AG10803 (cell line): ENCODE data around the gene HMG20B.

ENCODE experiments used
- DNase-seq: peaks from one replicate; pipeline ENCODE4 v3.0.0; 2010; ENCODE audit warnings: low read depth
- H3K4me3 ChIP-seq: 2 replicates; pipeline ENCODE4 v1.5.1; 2011; ENCODE audit warnings: mild to moderate bottlenecking, low read length, control low read depth
- TF ChIP-seq, protein P1 (sequence below): conservative IDR thresholded peaks from 2 replicates; pipeline ENCODE4 v1.5.1; 2011; ENCODE audit warnings: mild to moderate bottlenecking, low read length, control low read depth, inconsistent platforms

HMG20B gene

DNA sequence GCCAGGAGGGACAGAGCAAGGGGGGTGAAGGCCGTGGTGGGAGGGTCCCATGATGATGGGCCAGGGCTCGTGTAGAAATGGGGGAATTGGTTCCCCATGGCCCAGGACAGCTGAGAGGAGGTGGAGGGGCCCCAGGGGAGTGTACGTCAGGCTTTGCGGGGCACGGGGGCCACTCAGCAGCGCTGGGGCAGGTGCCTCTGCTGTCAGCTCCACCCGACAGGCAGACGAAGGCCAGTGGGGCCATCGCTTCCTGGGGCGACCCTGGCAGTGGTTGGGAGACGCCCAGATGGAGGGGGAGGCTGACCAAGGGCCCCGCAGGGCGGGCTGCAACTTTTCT lies 35.7 kb upstream of the HMG20B start:
- TF ChIP-seq, protein P1, sequence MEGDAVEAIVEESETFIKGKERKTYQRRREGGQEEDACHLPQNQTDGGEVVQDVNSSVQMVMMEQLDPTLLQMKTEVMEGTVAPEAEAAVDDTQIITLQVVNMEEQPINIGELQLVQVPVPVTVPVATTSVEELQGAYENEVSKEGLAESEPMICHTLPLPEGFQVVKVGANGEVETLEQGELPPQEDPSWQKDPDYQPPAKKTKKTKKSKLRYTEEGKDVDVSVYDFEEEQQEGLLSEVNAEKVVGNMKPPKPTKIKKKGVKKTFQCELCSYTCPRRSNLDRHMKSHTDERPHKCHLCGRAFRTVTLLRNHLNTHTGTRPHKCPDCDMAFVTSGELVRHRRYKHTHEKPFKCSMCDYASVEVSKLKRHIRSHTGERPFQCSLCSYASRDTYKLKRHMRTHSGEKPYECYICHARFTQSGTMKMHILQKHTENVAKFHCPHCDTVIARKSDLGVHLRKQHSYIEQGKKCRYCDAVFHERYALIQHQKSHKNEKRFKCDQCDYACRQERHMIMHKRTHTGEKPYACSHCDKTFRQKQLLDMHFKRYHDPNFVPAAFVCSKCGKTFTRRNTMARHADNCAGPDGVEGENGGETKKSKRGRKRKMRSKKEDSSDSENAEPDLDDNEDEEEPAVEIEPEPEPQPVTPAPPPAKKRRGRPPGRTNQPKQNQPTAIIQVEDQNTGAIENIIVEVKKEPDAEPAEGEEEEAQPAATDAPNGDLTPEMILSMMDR, result no peak
- H3K4me3 ChIP-seq, result no peak overlapping the region
- DNase-seq, result no peak

DNA sequence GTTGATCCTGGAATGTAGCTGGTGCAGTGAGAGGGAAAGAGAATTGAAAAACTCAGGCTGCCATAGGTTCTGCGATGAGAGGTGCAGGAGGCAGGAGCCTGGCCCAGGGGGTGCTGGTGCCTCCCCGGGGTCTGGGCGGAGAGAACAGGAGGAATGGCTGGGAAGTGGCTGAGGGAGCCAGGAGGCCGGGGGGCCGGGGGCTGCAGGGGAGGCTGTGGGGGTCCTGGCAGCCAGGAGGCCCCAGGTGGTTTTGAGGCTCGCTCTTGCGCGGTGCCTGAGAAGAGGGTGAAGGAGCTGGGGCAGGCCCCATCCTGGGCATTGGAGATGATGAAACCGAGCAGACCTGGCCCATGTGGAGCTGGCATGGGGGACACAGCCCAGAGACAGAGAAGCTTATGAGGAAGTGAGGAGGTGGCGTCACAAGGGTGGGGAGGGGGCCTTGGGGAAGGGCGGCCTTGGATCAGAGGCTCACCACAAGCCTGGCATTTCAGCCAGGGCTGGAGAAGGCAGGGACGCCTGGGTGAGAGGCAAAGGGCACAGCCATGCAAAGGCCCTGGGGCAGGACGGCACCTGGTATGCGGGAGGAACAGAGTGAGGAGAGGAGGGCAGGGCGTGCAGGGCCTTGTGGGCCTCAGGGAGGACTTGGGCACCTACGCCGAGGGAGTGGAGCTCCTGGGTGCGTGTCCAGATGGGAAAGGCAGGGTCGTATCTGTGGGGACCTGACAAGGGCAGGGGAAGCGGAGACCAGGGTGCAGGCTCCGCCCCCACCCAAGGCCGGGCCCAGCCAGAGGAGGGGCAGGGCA lies 35.1 kb upstream of the HMG20B start:
- TF ChIP-seq, protein P1, result no peak
- H3K4me3 ChIP-seq, result no peak overlapping the region
- no peak for DNase-seq

DNA sequence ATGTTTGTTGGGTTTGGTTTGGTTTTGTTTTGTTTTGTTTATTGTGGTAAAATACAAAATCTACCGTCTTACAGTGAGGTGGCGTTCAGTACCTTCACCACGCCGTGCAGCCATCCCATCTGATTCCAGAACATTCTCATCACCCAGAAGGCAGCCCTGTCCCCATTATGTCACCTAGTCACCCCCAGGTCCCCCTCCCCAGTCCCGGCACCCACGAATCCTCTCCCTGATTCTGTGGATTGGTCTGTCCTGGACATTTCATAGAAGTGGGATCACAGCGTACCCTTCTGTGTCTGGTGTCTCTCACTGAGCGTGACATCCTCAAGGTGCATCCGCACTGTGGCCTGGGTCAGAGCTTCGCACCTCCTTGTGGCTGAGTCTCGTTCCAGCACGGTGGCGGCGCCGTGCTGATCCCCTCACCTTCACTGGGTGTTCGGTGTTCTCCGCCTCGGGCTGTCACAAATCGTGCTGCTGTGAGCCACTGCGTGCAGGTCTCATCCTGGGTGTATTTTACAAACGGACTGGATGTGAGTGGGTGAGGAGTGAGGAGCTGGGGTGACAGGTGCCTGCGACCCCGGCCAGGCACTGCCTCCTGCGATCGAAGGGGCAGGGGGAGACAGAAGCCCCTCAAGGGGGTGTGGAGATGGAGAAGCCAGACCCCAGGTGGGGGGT lies 34.4 kb upstream of the HMG20B start:
- no peak overlapping the region for H3K4me3 ChIP-seq
- TF ChIP-seq, protein P1, result no peak
- DNase-seq, result no peak

DNA sequence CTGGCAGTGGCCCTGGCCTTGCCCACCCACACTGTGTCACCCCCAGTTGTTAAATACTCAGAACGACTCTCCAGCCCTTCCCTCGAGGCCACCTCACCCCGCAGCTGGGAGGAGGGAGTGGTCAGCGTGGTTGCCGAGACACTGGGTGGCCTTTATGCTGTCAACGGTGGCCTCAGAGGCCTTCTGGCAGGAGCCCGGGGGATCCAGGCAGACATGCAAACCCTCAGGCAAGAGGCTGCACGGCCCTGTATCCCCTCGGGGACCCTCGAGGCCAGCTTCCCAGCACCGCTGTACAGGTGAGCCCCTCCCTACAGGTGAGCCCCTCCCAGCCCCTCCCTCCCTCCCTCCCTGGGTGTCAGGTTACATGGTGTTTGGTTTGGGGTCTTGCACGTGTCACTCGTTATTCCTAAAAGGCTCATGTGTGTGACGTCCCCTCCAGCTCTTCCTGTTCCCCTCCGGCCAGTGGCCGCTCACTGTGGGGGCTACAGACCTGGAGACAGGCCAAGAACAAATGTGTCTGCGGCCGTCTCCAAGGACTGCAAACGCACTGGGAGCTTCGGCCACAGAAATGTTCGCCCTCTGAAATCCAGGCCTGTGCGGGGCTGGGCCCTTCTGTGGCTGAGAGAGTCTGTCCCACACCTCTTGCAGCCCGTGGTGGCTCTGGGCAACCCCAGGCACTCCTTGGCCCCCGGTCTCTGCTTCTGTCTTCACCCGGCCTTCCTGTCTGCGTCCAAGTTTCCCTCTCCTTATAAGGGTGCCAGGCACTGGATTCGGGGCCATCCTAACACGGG lies 33.6 kb upstream of the HMG20B start, which contains the start of gene TEKTIP1:
TEKTIP1 (plus strand) TSS at position 210 of the 791 bp plus-strand sequence; CDS start at position 214, 4 bp downstream.
- TF ChIP-seq, protein P1, result no peak
- no peak for DNase-seq

DNA sequence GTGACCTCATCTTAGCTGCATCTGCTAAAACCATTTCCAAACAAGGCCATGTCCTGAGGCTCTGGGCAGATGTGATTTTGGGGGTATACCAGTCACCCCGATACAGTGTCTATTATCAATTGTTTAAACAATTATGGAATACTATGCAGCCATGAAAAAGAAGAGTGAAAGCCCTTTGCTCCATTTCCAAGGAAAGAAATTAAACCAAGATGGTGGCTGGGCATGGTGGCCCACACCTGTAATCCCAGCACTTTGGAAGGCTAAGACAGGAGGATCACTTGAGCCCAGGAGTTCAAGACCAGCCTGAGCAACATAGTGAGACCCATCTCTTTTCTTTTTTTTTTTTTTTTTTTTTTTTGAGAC lies 33.0 kb upstream of the HMG20B start:
- no peak for DNase-seq
- TF ChIP-seq, protein P1, result no peak
- H3K4me3 ChIP-seq, result no peak overlapping the region

More for the DNA sequence above, 33.6 kb upstream of the HMG20B start, which contains the start of gene TEKTIP1:
- no peak within 1 kb of the TSS for H3K4me3 ChIP-seq

DNA sequence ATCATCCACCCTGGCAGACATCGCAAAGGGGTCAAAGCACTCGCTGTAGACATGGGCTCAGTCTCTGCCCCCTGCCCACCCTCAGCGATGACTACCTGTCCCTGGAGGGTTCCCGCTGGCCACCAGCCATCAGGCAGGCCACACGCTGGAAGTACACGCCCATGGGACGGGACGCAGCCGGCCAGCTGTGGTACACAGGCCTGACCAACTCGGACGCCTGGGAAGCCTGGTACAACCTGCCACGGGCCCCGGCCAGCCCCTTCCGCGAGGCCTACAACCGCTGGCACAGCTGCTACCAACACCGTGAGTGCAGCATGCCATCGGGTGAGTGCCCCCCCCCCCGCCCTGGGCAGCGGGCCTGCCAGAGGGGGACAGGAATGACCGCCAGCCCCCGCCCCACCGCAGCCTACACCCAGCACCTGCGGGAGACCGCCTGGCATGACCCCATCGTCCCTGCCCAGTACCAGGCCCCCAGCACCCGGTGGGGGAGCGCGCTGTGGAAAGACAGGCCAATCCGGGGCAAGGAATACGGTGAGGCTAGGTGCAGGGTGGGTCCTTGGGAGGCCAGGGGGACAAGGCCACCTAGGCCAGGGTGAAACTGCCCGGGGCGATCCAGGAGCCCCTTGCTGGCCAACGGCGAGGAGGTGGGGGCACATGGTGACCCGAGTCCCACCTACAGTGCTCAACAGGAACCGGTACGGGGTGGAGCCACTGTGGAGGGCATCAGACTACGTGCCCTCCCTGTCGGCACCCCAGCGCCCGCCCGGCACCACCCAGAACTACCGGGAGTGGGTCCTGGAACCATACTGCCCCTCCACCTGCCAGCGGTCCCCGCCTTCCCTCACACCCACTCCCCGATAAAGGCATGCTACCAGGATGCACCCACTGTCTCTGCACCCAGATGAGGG lies 29.3 kb upstream of the HMG20B start:
- no peak for DNase-seq
- TF ChIP-seq, protein P1, result no peak
- no peak overlapping the region for H3K4me3 ChIP-seq
